Activated naive CD8-positive, alpha-beta T cell treated with anti-CD3 and anti-CD28 coated beads for 36 hours (primary cell): ENCODE measurements around the gene ARHGAP27. TPM values are rescaled to one million over a fixed set of nuclear protein-coding genes. Genes with fewer than 3 reads are reported as not detected.

ENCODE experiments used
- DNase-seq: peaks from one replicate; pipeline ENCODE4 v3.0.0; 2021
- H3K27ac Mint-ChIP-seq: one replicate; pipeline ENCODE4 v1.8.0; 2022; ENCODE audit warnings: mild to moderate bottlenecking, moderate library complexity, mixed read lengths
- H3K27me3 Mint-ChIP-seq: one replicate; pipeline ENCODE4 v1.8.0; 2022; ENCODE audit warnings: mild to moderate bottlenecking, mixed read lengths
- H3K36me3 Mint-ChIP-seq: one replicate; pipeline ENCODE4 v1.8.0; 2021; ENCODE audit warnings: mild to moderate bottlenecking, mixed read lengths
- H3K4me1 Mint-ChIP-seq: one replicate; pipeline ENCODE4 v1.8.0; 2021; ENCODE audit warnings: mixed read lengths
- H3K4me3 Mint-ChIP-seq: one replicate; pipeline ENCODE4 v1.8.0; 2022; ENCODE audit warnings: mild to moderate bottlenecking, moderate library complexity, mixed read lengths
- H3K9me3 Mint-ChIP-seq: one replicate; pipeline ENCODE4 v1.8.0; 2022; ENCODE audit warnings: mixed read lengths
- total RNA-seq, 2 experiments: library from RNA; stranded (reverse); gene quantifications; one replicate each; pipeline ENCODE4 v1.2.3, GENCODE V29; 2021

Gene ARHGAP27
- total RNA-seq, 2 experiments from 2014 or later = 33.3 to 35.8 TPM

DNA sequence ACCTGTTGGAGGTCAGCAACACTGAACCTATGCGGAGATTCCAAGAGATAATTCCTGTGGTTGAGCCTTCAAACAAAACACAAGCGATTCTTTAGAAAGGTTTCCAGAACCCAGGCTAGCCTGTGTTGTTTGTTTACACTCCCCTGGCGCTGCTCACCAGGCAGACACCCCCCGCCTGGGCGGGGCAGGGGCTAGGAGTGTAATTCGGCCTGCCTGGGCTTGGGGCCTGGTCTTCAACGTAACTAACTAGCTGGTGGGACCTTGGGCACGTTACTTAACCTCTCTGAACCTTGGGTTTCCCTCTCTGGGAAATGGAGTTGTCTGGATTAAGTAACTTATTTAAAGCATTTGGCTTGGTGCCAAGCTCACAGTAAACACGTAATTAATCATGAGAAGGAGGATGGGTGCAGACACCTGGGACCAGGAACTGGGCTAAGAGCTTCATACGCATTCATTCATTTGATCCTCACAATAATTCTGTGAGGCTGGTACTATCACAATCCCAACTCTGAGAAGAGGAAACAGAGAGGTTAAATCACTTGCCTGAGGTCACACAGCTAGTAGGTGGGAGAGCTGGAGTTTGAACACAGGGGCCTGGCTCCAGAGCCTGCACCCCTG, 7.6 kb upstream of the ARHGAP27 start:
- no peaks in the 10 kb centered on the region for H3K27me3 Mint-ChIP-seq
- no peak overlapping the region for H3K27ac Mint-ChIP-seq
- no peaks in the 10 kb centered on the region for H3K9me3 Mint-ChIP-seq
- H3K36me3 Mint-ChIP-seq = peaks cover 8% of the 10 kb centered on the region
- H3K4me3 Mint-ChIP-seq = no peak overlapping the region
- peaks cover 17% of the 10 kb centered on the region for H3K4me1 Mint-ChIP-seq
- DNase-seq = no peak

DNA sequence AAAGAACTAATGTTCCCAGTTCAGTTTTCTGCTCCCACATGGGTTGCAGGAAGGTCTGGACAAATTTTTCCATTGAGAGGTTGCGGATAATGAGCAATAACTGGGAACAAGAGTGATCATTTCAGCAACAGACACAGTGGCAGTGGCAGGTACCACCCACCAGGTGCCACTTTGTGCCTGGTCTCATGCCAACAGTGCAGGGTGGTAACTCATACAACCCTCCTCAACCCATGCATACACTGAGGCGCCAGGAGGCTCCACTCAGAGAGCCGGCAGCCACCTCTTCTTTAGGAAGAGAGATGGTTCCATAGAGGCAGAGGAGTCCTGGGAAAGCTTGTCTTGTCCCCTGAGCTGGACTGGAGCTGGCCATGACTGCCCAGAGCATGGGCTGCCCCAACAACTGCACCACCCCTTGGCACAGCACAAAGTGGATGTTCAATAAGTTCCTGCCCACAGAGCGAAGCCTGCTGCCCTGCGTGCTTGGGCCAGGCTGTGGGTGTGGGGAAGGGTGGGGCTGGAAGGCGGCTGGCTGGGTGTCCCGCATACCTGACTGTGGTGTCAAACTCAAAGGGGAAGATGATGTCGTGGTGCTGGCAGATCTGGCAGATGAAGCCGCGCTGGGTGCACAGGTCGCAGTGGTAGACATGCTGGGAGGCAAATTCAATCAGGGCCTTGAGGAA, 6.4 kb upstream of the ARHGAP27 start:
- Mint-ChIP-seq H3K4me3 (no peak overlapping the region), H3K27me3 (no peaks in the 10 kb centered on the region), H3K4me1 (peaks cover 16% of the 10 kb centered on the region), H3K36me3 (peaks cover 4% of the 10 kb centered on the region), H3K9me3 (no peaks in the 10 kb centered on the region), H3K27ac (no peak overlapping the region)
- no peak for DNase-seq

DNA sequence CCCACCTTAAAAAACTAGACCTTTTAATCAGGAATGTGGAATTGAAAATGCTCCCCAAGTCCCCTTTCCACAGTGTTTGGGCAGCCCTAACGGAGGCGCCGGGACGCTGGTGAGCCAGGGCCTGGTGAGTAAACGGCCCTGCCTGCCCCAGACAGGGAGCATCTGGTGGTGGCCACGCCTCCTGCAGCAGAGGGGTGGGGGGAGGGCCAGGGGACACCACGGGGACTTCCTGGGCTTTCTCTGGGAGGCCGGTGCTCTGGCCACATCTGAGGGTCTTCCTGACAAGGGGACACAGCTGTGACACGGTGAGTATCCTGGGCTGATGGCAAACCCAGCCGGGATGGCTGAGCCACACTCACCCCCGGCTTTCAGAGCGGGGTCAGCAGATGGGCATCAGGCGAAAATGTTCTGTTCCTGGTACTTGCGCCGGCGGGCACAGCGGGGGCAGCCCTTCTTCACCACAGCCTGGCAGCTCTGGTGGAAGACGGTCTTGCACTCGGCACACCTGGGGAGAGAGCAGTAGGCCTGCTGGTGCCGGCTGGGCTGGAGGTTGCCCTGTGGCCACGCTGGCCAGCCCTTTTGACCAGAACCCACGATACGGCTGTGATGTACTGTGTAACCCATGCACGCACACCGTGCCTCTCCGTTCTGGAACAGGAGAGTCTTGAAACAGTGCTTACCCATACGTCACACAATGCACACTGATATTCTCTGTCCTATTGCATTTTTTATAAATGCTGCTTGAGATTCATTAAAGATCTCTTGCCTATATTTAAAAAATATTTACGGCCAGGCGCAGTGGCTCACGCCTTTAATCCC, 5.0 kb upstream of the ARHGAP27 start:
- H3K4me1 Mint-ChIP-seq = peaks cover 16% of the 10 kb centered on the region

DNA sequence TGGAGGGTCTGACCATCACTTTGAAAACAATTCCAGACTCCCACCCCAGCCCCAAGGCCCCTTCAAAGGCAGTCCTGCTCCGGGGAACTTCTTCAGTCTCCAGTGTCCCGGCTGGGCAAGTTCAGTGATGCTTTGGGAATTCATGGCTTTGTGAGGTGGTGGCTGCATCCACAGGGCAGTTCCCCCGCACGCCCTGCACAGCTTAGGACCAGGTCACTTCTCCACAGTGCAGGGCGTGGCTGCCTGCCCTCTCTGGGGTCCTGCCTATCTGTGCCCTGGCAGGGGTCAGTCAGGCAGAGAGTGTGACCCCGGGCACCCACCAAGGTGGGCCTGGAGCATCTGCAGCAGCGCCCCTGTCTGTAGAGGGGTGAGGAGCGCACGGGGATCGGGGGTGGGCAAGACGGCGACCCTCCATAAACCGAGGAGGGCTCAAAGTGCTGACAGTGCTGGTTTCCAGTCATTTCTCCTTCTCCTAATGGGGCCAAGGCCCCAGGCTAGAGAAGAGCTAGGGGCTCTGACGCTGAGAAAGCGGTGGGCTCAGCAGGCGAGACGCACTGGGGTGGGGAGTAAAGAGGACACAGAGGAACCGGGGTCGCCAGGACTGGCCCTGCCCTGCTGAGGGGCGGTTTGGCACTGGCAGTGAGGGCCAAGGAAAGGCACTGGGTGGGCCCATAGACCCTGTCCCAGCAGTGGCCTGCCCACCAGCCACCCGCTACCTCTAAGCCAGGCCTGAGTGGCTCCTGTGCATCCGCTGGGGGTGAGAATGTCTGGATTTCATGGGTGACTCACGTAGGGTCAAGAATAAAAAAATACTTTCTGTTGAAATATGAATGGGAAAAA, 4.2 kb upstream of the ARHGAP27 start:
- no peak for DNase-seq
- H3K27me3 Mint-ChIP-seq = no peaks in the 10 kb centered on the region
- H3K4me1 Mint-ChIP-seq = peaks cover 16% of the 10 kb centered on the region
- no peak overlapping the region for H3K4me3 Mint-ChIP-seq
- peaks cover 4% of the 10 kb centered on the region for H3K36me3 Mint-ChIP-seq
- no peak overlapping the region for H3K27ac Mint-ChIP-seq
- no peaks in the 10 kb centered on the region for H3K9me3 Mint-ChIP-seq

More for the DNA sequence above, 5.0 kb upstream of the ARHGAP27 start:
- H3K9me3 Mint-ChIP-seq = no peaks in the 10 kb centered on the region
- no peak for DNase-seq
- no peaks in the 10 kb centered on the region for H3K27me3 Mint-ChIP-seq
- peaks cover 4% of the 10 kb centered on the region for H3K36me3 Mint-ChIP-seq
- H3K4me3 Mint-ChIP-seq = no peak overlapping the region
- no peak overlapping the region for H3K27ac Mint-ChIP-seq

DNA sequence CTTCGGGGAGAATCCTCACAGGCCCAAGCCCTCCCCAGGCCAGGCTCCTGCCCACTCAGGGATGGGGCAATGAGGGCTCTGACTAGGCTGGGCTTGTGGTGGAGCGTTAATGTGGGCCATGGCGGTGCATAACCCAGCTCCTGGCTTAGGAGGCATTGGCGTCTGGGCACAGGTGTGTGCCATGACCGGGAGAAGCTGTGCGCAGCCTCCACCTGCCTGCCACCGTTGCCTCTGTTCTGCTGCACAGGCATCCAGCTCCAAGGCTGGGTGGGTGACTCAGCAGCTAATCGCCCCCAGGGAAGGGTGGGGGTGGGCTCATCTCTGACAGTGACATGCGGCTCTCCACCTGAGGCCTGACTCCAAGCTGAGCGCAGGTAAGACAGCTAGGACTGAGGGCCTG, 3.5 kb upstream of the ARHGAP27 start:
- H3K4me3 Mint-ChIP-seq = no peak overlapping the region
- peaks cover 4% of the 10 kb centered on the region for H3K36me3 Mint-ChIP-seq
- no peaks in the 10 kb centered on the region for H3K9me3 Mint-ChIP-seq
- no peaks in the 10 kb centered on the region for H3K27me3 Mint-ChIP-seq
- H3K27ac Mint-ChIP-seq = no peak overlapping the region
- no peak for DNase-seq
- H3K4me1 Mint-ChIP-seq = peaks cover 11% of the 10 kb centered on the region

DNA sequence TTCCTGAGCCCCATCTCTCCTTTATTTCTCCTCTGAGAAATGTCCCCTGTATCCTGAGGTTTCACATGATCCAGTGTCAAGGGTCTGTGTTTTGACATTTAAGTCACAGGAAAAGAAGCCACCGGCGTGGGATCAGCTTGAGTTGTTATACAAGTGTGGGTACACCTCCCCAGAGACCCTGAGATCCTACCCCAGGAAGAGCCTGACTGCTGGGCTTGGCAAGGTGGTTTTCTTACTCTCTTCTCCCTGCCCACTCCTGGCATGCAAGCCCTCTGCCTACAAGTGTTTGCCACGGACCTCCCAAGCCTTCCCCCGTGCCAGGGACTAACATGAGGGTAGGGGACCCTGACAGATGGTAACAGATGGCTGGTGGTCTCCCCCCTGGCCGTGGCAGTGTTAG, 2.8 kb upstream of the ARHGAP27 start:
- H3K36me3 Mint-ChIP-seq = peaks cover 4% of the 10 kb centered on the region
- H3K4me1 Mint-ChIP-seq = peaks cover 11% of the 10 kb centered on the region
- H3K4me3 Mint-ChIP-seq = no peak overlapping the region
- no peak for DNase-seq
- H3K9me3 Mint-ChIP-seq = no peaks in the 10 kb centered on the region
- H3K27me3 Mint-ChIP-seq = no peaks in the 10 kb centered on the region
- peak overlapping the region; percentile 60 for H3K27ac Mint-ChIP-seq

DNA sequence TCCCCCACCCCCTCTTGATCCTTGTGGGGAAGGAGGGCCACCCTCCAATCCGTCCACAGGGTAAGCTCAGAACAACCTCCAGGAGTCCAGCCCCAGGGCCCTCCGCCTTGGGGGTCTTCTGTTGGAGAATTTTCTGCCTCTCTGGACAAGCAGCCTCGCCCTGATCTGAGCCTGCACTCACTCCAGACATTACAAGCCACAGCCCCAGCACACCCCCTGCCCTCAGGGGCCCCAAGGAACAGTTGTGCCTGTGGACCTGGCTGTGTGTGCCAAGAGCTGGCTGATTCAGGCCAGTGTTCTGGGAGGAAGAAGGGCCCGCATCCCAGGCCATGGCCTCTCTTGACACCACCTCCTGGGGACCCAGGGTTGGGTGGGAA, 477 bp upstream of the ARHGAP27 start:
- peak overlapping the region; percentile 37 for H3K4me3 Mint-ChIP-seq
- no peak for DNase-seq
- no peaks in the 10 kb centered on the region for H3K9me3 Mint-ChIP-seq
- no peak overlapping the region for H3K27ac Mint-ChIP-seq
- peaks cover 6% of the 10 kb centered on the region for H3K27me3 Mint-ChIP-seq
- H3K4me1 Mint-ChIP-seq = peaks cover 19% of the 10 kb centered on the region
- H3K36me3 Mint-ChIP-seq = peaks cover 2% of the 10 kb centered on the region

DNA sequence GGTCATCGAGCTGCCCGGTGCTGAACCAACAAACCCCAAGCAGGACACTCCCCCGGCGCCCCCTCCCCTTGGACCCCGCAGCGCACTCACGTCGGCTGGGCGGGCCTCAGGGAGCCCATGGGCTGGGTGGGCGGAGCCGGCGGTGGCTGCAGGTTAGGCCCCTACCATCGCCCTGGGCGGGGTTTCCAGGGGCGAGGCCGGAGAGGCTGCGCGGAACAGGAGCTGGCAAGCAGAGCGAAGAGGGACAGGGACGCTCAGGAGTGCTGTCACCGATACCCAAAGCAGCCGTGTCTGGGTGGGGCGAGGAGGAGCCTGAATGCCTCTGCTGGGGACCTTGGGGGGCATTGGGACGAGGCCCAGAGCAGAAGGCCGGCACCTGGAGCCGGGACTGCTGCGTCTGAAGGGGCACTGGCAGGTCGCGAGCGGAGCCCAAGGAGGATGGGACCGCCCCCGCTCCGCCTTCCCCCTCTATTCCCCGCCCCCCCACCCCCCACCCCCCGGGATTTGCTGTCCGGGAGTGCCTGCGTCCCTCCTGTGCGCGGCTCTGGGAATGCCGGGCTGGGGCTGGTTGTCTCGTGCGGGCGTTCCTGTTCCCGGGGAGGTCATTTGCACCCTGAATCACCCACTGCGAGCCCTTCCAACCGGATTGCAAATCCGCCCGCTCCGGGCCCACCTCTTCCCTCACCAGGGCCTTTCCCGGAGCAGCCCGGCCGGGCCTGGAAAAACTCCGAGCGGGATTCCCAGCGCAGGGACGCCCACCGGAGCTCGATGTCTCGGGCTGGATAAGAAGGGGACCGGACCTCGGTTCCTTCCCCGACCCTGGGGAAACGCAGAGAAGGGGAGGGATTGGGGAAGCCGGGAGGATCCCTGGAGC, 902 bp downstream of the ARHGAP27 start:
- no peaks in the 10 kb centered on the region for H3K9me3 Mint-ChIP-seq
- H3K36me3 Mint-ChIP-seq = no peaks in the 10 kb centered on the region
- peak; percentile 87 for DNase-seq
- H3K4me1 Mint-ChIP-seq = peaks cover 22% of the 10 kb centered on the region
- no peak overlapping the region for H3K27ac Mint-ChIP-seq
- H3K4me3 Mint-ChIP-seq = peak overlapping the region; percentile 82
- peaks cover 6% of the 10 kb centered on the region for H3K27me3 Mint-ChIP-seq

DNA sequence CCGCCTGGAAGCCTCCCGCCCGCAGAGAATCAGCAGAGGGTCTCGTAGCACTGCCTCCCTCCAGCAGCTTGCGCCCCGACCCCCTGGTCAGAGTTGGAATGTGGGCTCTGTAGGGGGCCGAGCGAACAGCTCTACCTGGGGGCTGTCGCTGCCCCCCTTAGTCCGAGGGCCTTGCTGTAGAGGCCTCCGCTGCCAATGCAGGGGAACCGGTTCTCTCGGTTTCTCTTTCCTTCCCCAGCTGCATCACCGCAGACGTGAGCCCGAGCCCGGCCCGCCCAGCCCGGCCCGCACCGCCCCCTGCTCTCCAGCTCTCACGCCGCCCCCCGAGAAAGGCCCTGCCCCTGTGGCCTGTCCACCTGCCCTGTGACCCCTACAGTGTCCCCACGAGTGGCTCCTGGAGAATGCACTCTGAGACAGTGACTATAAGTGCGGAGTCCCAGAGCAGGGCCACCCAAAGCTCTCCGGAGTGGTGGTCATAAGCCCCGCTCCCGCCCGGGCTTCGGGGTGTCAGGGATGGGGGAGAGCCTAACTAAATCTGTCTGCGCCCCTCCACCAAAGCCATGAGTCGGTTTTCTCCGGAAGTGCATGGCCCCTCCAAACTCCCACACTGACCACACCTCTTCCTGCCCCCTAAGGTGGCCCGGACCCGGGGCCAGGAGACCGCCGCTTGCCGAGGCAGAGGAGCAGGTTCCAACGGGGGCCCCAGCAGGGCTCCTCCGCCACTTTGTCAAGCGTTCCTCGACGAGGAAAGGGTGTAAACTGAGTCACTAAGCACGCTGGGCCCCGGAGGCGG, 1.7 kb downstream of the ARHGAP27 start:
- peak; percentile 67 for DNase-seq
- Mint-ChIP-seq H3K27me3 (peaks cover 6% of the 10 kb centered on the region), H3K4me3 (peak overlapping the region; percentile 82), H3K36me3 (no peaks in the 10 kb centered on the region), H3K27ac (peak overlapping the region; percentile 67), H3K4me1 (peaks cover 22% of the 10 kb centered on the region), H3K9me3 (no peaks in the 10 kb centered on the region)

DNA sequence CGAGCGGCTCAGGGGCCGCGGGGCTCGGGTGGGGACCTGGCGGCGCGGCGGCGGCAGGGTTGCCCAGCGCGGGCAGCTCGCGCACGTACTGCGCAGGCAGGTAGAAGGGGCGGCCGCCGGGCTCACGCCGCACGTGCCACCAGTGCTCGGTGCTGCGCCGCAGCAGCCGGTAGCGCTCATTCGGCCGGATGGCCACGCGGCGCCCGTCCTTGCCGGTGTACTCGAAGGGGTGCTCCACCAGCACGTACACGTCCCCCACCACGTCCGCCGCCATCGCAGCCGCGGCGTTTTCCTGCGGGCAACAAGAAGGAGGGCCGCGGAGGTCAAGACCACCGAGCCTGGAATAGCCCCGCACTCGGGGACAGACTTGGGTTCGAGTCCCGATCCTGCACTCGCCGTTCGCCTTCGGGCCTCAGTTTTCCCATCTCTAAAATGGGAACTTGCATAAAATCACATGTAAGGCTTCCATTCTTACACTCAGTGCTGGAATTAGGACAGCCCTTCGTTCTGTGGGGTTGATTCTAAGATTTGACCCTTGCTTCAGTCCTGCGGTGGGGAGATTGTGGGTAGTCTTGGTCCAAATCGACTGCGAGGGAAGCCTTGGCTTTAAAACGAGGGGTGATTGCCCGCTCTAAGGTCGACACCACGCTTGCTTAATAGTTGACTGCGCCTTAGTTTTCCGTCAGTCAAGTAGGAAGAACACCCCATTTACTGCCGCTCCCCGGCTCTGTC, 2.5 kb downstream of the ARHGAP27 start:
- H3K4me1 Mint-ChIP-seq = peaks cover 22% of the 10 kb centered on the region
- H3K27ac Mint-ChIP-seq = peak overlapping the region; percentile 67
- H3K27me3 Mint-ChIP-seq = peaks cover 6% of the 10 kb centered on the region
- no peak for DNase-seq
- H3K4me3 Mint-ChIP-seq = peak overlapping the region; percentile 82
- H3K36me3 Mint-ChIP-seq = no peaks in the 10 kb centered on the region
- no peaks in the 10 kb centered on the region for H3K9me3 Mint-ChIP-seq

DNA sequence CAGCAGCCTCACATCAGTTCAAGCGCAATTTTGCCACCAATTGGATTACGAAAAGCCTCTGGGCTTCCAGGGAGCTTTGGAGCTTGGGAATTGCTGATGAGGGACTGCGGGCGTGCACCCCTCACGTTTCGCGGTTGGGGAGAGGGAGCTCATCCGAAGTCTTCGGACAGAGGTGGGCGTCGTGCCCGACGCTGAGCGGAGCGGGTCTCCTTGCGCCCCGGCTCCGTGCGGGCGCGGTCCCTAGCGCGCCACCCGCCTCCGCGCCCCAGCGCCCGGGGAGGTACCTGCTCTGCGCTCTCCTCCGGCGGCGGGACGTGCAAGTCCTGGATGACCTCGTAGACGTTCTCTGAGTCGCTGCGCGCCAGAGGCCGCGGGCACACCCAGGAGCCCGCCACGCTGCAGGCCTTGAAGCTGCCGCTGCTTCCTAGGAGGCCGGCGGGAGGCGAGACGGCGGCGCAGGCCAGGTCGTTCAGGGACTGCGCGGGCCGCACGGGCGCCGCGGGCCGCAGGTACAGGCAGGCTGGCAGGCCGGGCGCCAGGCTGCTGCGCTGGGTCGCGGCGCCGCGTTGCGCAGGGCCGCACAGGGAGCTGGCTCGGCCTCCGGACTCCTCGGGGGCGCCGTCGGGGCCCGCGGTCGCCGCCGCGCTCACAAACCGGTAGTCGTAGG, 3.2 kb downstream of the ARHGAP27 start:
- Mint-ChIP-seq H3K4me1 (peaks cover 22% of the 10 kb centered on the region), H3K4me3 (no peak overlapping the region), H3K27me3 (peaks cover 6% of the 10 kb centered on the region), H3K36me3 (no peaks in the 10 kb centered on the region), H3K27ac (no peak overlapping the region), H3K9me3 (no peaks in the 10 kb centered on the region)
- no peak for DNase-seq

DNA sequence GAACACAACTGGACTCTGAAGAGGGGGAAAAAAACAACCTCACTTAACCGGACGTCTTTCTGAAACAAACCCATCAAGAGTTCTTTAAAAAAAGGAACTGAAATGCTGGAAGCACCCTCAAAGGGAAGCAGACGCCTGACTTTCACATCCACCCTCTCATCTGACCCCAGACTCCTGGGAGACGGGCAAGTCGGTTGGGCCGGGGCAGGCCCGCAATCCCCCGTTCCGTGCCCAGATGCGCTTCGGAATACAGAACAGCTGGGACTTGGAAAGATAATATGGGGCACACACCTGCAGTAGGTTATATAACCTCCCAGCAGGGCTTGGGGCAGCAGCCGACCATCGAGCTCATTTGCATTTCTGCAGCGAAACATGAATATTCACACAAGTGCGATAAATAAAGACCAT, 3.7 kb downstream of the ARHGAP27 start:
- H3K4me3 Mint-ChIP-seq = peak overlapping the region; percentile 11
- no peaks in the 10 kb centered on the region for H3K9me3 Mint-ChIP-seq
- H3K27ac Mint-ChIP-seq = no peak overlapping the region
- DNase-seq = no peak
- peaks cover 6% of the 10 kb centered on the region for H3K27me3 Mint-ChIP-seq
- H3K4me1 Mint-ChIP-seq = peaks cover 22% of the 10 kb centered on the region
- no peaks in the 10 kb centered on the region for H3K36me3 Mint-ChIP-seq
